ENCODE data around the gene MARCKS. TPM values are rescaled to one million over a fixed set of nuclear protein-coding genes. Genes with fewer than 3 reads are reported as not detected.

MARCKS gene
- total and polyA plus RNA-seq, 10 of the 15 experiments (the other 5 are each of a cell fraction or from before 2014, with no cell fraction given) = 29.0 to 164 (median 74.5) TPM

GRCh38 chr6:113908801-113909200 lies 51.7 kb downstream of the MARCKS start:
- in situ Hi-C loops (cut with MboI) = loop anchor here (25.0 kb wide), 1 partner anchor 1722 kb away; no protein-coding TSS in a partner anchor
- Histone ChIP-seq H3K27me3 (replicated peaks in 1 of 2; ENCODE audit: control insufficient read depth in 2 of 2, insufficient read depth in 2 of 2, low read length in 1 of 2) (no peaks in the 10 kb centered on the region), H3K79me2 (ENCODE audit: control insufficient read depth, insufficient read depth, low read length) (no peaks in the 10 kb centered on the region), H3K36me3 (ENCODE audit: control insufficient read depth in 2 of 2, insufficient read depth in 2 of 2, low read length in 1 of 2) (no peaks in the 10 kb centered on the region), H3K4me1 (ENCODE audit: control insufficient read depth, insufficient read depth, low read length) (no peaks in the 10 kb centered on the region), H3K9me3 (replicated peaks; ENCODE audit: control insufficient read depth, insufficient read depth, low read length) (no peaks in the 10 kb centered on the region), H3K9ac (ENCODE audit: control insufficient read depth, insufficient read depth, low read length) (no peak overlapping the region), H3K27ac (ENCODE audit: control insufficient read depth, insufficient read depth) (no peak overlapping the region), H4K20me1 (ENCODE audit: control insufficient read depth, insufficient read depth) (no peaks in the 10 kb centered on the region), H3K4me3 (no peak overlapping the region), H3K4me2 (ENCODE audit: control insufficient read depth, insufficient read depth) (no peak overlapping the region), H2AFZ (ENCODE audit: control insufficient read depth, low read depth, low read length) (no peak overlapping the region)
- no peak for TF ChIP-seq PRDM15 (CRISPR knock-in tag; IDR thresholded peaks at IDR 0.05)
- TF ChIP-seq SKIL (IDR thresholded peaks at IDR 0.05; ENCODE audit: low read depth, poor library complexity, severe bottlenecking) = no peak
- TF ChIP-seq NKRF (conservative IDR thresholded peaks at IDR 0.05) = no peak
- TF ChIP-seq ZBTB11 (CRISPR knock-in tag; IDR thresholded peaks at IDR 0.05) = no peak
- TF ChIP-seq POLR2AphosphoS5 (IDR thresholded peaks at IDR 0.05; ENCODE audit: low read length) = no peak
- no peak for TF ChIP-seq ZSCAN29 (IDR thresholded peaks at IDR 0.05)
- TF ChIP-seq NBN (IDR thresholded peaks at IDR 0.05) = no peak
- ChIA-PET CTCF (interaction anchor here (0.6 to 5.2 kb wide), 40 partner anchors 8 to 1728 kb away, joined by 3 to 40 read pairs (median 4); no protein-coding TSS in a partner anchor), POLR2A (interaction anchor here (0.5 kb wide), 1 partner anchor 12 kb away, joined by 3 read pairs; no protein-coding TSS in a partner anchor), RAD21 (ENCODE audit: unreplicated experiment) (interaction anchor here (0.8 to 2.8 kb wide), 11 partner anchors 12 to 1728 kb away, joined by 3 to 19 read pairs (median 6); no protein-coding TSS in a partner anchor), SMC1A (ENCODE audit: uncharacterized antibody, unreplicated experiment) (interaction anchor here (0.7 to 4.2 kb wide), 21 partner anchors 11 to 1130 kb away, joined by 3 to 28 read pairs (median 4); no protein-coding TSS in a partner anchor)
- intact Hi-C loops (cut with micrococcal nuclease; ENCODE audit: unreplicated experiment) = loop anchor here (1.0 to 10.0 kb wide), 4 partner anchors 602 to 1724 kb away; no protein-coding TSS in a partner anchor
- ATAC-seq (no peak), DNase-seq (ENCODE audit: low read depth, low spot score) (no peak), FAIRE-seq (no peak)
- no TSS peak for BruUV-seq (replicated peaks)
- WGBS (ENCODE audit: insufficient coverage, insufficient replicate concordance, low lambda C conversion rate, missing lambda C conversion rate) = 65% methylated on average over 3 of the region's 3 CpGs
